ENCODE data around the gene SMIM1. TPM values are rescaled to one million over a fixed set of nuclear protein-coding genes. Genes with fewer than 3 reads are reported as not detected.
A peak's percentile ranks its signal among the peaks of the same experiment; 100 is the strongest.
"Not testable (repeated sequence)": the region's sequence is repeated elsewhere in the genome, so short reads cannot be mapped to it uniquely, and the experiment has no call there.

The SMIM1 gene, protein sequence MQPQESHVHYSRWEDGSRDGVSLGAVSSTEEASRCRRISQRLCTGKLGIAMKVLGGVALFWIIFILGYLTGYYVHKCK
- 2.1 TPM for total RNA-seq (ENCODE audit: unreplicated experiment)
- long read RNA-seq, partial matches to known transcripts, result 1 of 1 reads
- long read RNA-seq, other reads (novel, unspliced or antisense), result 0 of 1 reads

DNA sequence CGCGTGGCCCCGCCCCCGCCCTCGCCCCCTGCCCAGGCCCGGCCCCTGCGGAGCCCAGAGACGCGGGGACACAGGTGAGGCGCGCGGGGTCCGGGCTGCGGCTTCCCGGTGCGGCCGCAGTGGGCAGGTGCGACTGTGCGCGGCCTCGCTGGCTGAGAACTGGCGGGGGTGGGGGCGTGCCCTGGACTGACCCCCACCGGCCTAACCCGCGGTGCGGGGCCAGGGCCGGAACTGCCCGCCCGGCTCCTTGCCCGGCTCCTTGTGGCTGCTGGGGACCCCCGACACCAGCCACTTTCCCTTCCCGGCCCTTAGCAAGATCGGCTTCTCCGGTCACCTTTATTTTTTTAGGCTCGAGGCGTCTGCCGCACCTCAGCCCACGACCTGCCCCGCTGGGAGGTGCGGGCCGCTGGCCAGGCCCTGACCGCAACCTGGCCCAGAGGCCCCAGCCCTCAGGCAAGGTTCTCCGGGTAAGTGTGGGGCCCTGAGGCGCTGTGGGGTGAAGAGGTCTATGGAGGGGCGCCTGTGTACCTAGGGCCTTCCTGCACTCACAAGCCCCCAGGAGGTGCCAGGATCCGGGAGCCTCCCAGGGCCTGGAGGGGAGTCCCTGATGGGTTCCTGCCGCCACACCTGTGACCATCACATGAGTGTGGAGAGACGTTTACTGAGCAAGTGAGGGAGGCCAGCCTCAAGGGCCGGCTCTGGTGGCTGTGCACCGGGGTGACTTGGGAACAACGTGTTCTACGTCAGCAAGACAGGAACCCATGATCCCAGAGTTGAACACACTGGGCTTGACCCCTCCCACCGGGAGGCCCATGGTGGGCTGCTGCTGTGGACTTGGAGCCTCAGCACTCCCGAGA lies at the start of gene SMIM1:
TSS of gene SMIM1 (plus strand) at position 35 of the 857 bp plus-strand sequence. CDS start 2,625 bp downstream, outside the sequence.
- Mint-ChIP-seq H3K4me1 (ENCODE audit: unreplicated experiment) (no peaks in the 10 kb centered on the region), H3K27me3 (ENCODE audit: unreplicated experiment) (peaks cover 3% of the 10 kb centered on the region), H3K9me3 (ENCODE audit: unreplicated experiment) (no peaks in the 10 kb centered on the region), H3K36me3 (ENCODE audit: low read depth, unreplicated experiment) (no peaks in the 10 kb centered on the region), H3K4me3 (ENCODE audit: unreplicated experiment) (no peak within 1 kb of the TSS), H3K27ac (ENCODE audit: unreplicated experiment) (no peak within 1 kb of the TSS)
- TF ChIP-seq, protein P1, sequence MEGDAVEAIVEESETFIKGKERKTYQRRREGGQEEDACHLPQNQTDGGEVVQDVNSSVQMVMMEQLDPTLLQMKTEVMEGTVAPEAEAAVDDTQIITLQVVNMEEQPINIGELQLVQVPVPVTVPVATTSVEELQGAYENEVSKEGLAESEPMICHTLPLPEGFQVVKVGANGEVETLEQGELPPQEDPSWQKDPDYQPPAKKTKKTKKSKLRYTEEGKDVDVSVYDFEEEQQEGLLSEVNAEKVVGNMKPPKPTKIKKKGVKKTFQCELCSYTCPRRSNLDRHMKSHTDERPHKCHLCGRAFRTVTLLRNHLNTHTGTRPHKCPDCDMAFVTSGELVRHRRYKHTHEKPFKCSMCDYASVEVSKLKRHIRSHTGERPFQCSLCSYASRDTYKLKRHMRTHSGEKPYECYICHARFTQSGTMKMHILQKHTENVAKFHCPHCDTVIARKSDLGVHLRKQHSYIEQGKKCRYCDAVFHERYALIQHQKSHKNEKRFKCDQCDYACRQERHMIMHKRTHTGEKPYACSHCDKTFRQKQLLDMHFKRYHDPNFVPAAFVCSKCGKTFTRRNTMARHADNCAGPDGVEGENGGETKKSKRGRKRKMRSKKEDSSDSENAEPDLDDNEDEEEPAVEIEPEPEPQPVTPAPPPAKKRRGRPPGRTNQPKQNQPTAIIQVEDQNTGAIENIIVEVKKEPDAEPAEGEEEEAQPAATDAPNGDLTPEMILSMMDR (IDR thresholded peaks at IDR 0.05; ENCODE audit: unreplicated experiment), result no peak
- DNase-seq (ENCODE audit: low spot score), result no peak

DNA sequence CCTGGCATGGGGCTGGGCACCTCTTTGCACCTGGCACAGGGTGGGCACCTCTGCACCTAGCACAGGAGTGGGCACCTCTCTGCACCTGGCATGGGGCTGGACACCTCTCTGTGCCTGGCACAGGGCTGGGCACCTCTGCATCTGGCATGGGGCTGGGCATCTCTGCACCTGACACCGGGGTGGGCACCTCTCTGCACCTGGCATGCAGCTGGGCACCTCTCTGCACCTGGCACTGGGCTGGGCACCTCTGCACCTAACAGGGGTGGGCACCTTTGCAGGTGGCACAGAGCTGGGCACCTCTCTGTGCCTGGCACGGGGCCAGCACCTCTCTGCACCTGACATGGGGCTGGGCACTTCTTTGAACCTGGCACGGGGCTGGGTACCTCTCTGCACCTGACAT lies 49.7 kb upstream of the SMIM1 start:
- no peaks in the 10 kb centered on the region for H3K9me3 Mint-ChIP-seq (ENCODE audit: unreplicated experiment)
- DNase-seq (ENCODE audit: low spot score), result no peak
- peaks cover 11% of the 10 kb centered on the region for H3K4me1 Mint-ChIP-seq (ENCODE audit: unreplicated experiment)
- peaks cover 2% of the 10 kb centered on the region for H3K27me3 Mint-ChIP-seq (ENCODE audit: unreplicated experiment)
- H3K36me3 Mint-ChIP-seq (ENCODE audit: low read depth, unreplicated experiment), result no peaks in the 10 kb centered on the region
- no peak overlapping the region for H3K4me3 Mint-ChIP-seq (ENCODE audit: unreplicated experiment)
- H3K27ac Mint-ChIP-seq (ENCODE audit: unreplicated experiment), result no peak overlapping the region
- TF ChIP-seq, protein P1 (IDR thresholded peaks at IDR 0.05; ENCODE audit: unreplicated experiment), result no peak

DNA sequence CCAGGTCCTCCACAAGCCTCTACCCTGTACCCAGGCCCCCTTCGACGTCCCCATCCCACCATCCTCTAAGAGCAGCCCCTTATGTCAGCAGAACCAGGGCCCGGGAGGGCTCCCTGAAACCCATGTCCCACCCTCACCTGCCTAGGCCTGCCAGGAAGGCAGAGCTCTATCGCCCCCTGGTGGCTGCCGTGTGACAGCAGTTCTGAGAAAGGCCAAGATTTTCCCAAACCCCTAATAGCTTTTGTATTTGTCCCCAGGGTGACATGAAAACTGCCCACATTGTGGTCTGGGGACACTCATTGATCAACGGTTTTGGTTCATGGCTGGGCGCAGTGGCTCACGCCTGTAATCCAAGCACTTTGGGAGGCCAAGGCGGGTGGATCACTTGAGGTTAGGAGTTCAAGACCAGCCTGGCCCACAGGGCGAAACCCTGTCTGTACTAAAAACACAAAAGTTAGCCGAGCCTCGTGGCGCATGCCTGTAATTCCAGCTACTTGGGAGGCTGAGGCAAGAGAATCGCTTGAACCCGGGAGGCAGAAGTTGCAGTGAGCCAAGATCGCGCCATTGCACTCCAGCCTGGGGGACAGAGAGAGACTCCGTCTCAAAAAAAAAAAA lies 48.0 kb upstream of the SMIM1 start:
- H3K27ac Mint-ChIP-seq (ENCODE audit: unreplicated experiment); H3K9me3 Mint-ChIP-seq (ENCODE audit: unreplicated experiment); H3K4me1 Mint-ChIP-seq (ENCODE audit: unreplicated experiment); H3K4me3 Mint-ChIP-seq (ENCODE audit: unreplicated experiment); H3K27me3 Mint-ChIP-seq (ENCODE audit: unreplicated experiment); H3K36me3 Mint-ChIP-seq (ENCODE audit: low read depth, unreplicated experiment): not testable (repeated sequence)
- DNase-seq (ENCODE audit: low spot score), result peak; percentile 88
- TF ChIP-seq, protein P1 (IDR thresholded peaks at IDR 0.05; ENCODE audit: unreplicated experiment), result peak; percentile 97

DNA sequence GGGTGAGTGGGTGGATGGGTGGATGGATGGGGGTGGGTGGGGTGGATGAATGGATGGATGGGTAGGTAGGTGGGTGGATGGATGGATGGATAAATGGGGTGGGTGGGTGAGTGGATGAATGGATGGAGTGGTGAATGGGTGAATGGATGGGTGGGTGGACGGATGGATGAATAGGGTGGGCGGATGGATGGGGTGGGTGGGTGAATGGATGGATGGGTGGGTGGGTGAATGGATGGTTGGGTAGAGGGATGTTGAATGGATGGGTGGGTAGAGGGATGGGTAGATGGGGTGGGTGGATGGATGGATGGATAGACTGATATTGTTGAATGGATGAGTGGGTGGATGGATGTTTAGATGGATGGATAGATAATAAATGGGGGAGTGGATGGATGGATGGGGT lies 47.2 kb upstream of the SMIM1 start:
- H3K4me3 Mint-ChIP-seq (ENCODE audit: unreplicated experiment), result no peak overlapping the region
- H3K4me1 Mint-ChIP-seq (ENCODE audit: unreplicated experiment), result peaks cover 4% of the 10 kb centered on the region
- TF ChIP-seq, protein P1 (IDR thresholded peaks at IDR 0.05; ENCODE audit: unreplicated experiment), result no peak
- H3K9me3 Mint-ChIP-seq (ENCODE audit: unreplicated experiment), result no peaks in the 10 kb centered on the region
- no peak for DNase-seq (ENCODE audit: low spot score)
- no peak overlapping the region for H3K27ac Mint-ChIP-seq (ENCODE audit: unreplicated experiment)
- H3K27me3 Mint-ChIP-seq (ENCODE audit: unreplicated experiment), result peaks cover 2% of the 10 kb centered on the region
- H3K36me3 Mint-ChIP-seq (ENCODE audit: low read depth, unreplicated experiment), result no peaks in the 10 kb centered on the region

Data from endothelial cell (in vitro differentiated cells).